SKM-1 (cell line): ENCODE data around the gene ZNF836.

Source experiments
- DNase-seq: peaks from one replicate; lab custom pipeline; 2025; ENCODE audit not compliant: unreplicated experiment; lab: John Stamatoyannopoulos, UW

ZNF836 gene

GRCh38 chr19:52188822-52189734 is 17.7 kb upstream of the ZNF836 start:
- no peak for DNase-seq

- no peak for DNase-seq
These were observed 16.0 kb upstream of the ZNF836 start for GRCh38 chr19:52187407-52187806.

- no peak for DNase-seq
These were observed 5.2 kb upstream of the ZNF836 start for GRCh38 chr19:52176574-52176973.

- DNase-seq: no peak
These were observed 926 bp upstream of the ZNF836 start for GRCh38 chr19:52172347-52172746.

- DNase-seq: no peak
These were observed 529 bp downstream of the ZNF836 start for GRCh38 chr19:52170863-52171320.

GRCh38 chr19:52170304-52170703 is 1.1 kb downstream of the ZNF836 start:
- DNase-seq: no peak

- DNase-seq: no peak
These were observed 15.6 kb downstream of the ZNF836 start for GRCh38 chr19:52155596-52156359.

GRCh38 chr19:52148256-52148655 is 23.2 kb downstream of the ZNF836 start:
- no peak for DNase-seq

- DNase-seq: no peak
These were observed 29.3 kb downstream of the ZNF836 start for GRCh38 chr19:52142001-52142595.

GRCh38 chr19:52141203-52141602 is 30.2 kb downstream of the ZNF836 start:
- DNase-seq: no peak

GRCh38 chr19:52140032-52140710 is 31.2 kb downstream of the ZNF836 start:
- DNase-seq: no peak

- peak; percentile 57 for DNase-seq
These were observed 32.0 kb downstream of the ZNF836 start, which contains the start of gene ZNF616 for GRCh38 chr19:52139252-52140031. ZNF616 (minus strand) TSS chr19:52139938; CDS start chr19:52130512, 9,426 bp downstream.

GRCh38 chr19:52138983-52139251 is 32.5 kb downstream of the ZNF836 start:
- no peak for DNase-seq

GRCh38 chr19:52138278-52138982 is 33.0 kb downstream of the ZNF836 start:
- DNase-seq: no peak

- no peak for DNase-seq
These were observed 51.1 kb downstream of the ZNF836 start for GRCh38 chr19:52120286-52120685.

GRCh38 chr19:52115526-52116053 is 55.8 kb downstream of the ZNF836 start:
- DNase-seq: no peak

GRCh38 chr19:52114691-52115090 is 56.7 kb downstream of the ZNF836 start:
- DNase-seq: no peak

- no peak for DNase-seq
These were observed 58.8 kb downstream of the ZNF836 start for GRCh38 chr19:52112624-52113023.

- no peak for DNase-seq
These were observed 60.6 kb downstream of the ZNF836 start for GRCh38 chr19:52110780-52111179.
